WERI-Rb-1 (cell line): Measurements from ENCODE around the gene ATXN1.

ENCODE experiments used
- DNase-seq: peaks from one replicate; pipeline ENCODE4 v3.0.0-alpha.2; 2020
- H3K27ac ChIP-seq: fragments of 250-450 bp; sonication (Bioruptor Pico); 2 replicates; pipeline ENCODE4 v1.5.1; 2020; ENCODE audit warnings: mild to moderate bottlenecking, moderate library complexity
- H3K27me3 ChIP-seq: fragments of 250-450 bp; sonication (Bioruptor Pico); 2 replicates; pipeline ENCODE4 v1.5.1; 2021; ENCODE audit warnings: mild to moderate bottlenecking, low read depth, moderate library complexity; ENCODE audit not compliant: insufficient read depth, severe bottlenecking
- H3K36me3 ChIP-seq: fragments of 250-450 bp; sonication (Bioruptor Pico); 2 replicates; pipeline ENCODE4 v1.5.1; 2020; ENCODE audit warnings: mild to moderate bottlenecking, moderate library complexity
- H3K4me3 ChIP-seq: 2 replicates; pipeline ENCODE4 v1.5.1; 2011; ENCODE audit warnings: low read depth, mild to moderate bottlenecking, control low read depth, low read length
- H3K9me3 ChIP-seq: fragments of 250-450 bp; sonication (Bioruptor Pico); 2 replicates; pipeline ENCODE4 v1.5.1; 2021; ENCODE audit warnings: mild to moderate bottlenecking, moderate library complexity; ENCODE audit not compliant: severe bottlenecking
- CTCF ChIP-seq: IDR thresholded peaks from 2 replicates; pipeline ENCODE4 v1.5.1; 2011; ENCODE audit warnings: low read depth, mild to moderate bottlenecking, control low read depth, inconsistent platforms, low read length

Gene ATXN1

GRCh38 chr6:16700916-16701234 is 60.4 kb downstream of the ATXN1 start:
- Histone ChIP-seq H3K27me3 (no peaks in the 10 kb centered on the region), H3K9me3 (peaks cover 4% of the 10 kb centered on the region), H3K4me3 (no peak overlapping the region), H3K36me3 (no peaks in the 10 kb centered on the region), H3K27ac (no peak overlapping the region)
- DNase-seq, result no peak
- TF ChIP-seq CTCF, result no peak

GRCh38 chr6:16700202-16700915 is 60.9 kb downstream of the ATXN1 start:
- DNase-seq, result no peak
- Histone ChIP-seq H3K27me3 (no peaks in the 10 kb centered on the region), H3K4me3 (no peak overlapping the region), H3K9me3 (peaks cover 4% of the 10 kb centered on the region), H3K27ac (no peak overlapping the region), H3K36me3 (no peaks in the 10 kb centered on the region)
- no peak for TF ChIP-seq CTCF

- Histone ChIP-seq H3K4me3 (no peak overlapping the region), H3K27me3 (no peaks in the 10 kb centered on the region), H3K9me3 (peaks cover 4% of the 10 kb centered on the region), H3K36me3 (no peaks in the 10 kb centered on the region), H3K27ac (no peak overlapping the region)
- no peak for TF ChIP-seq CTCF
- no peak for DNase-seq
These were observed 62.0 kb downstream of the ATXN1 start for GRCh38 chr6:16698997-16699868.

- H3K9me3 ChIP-seq, result peaks cover 4% of the 10 kb centered on the region
- no peak for DNase-seq
- H3K36me3 ChIP-seq, result no peaks in the 10 kb centered on the region
- TF ChIP-seq CTCF, result no peak
- no peaks in the 10 kb centered on the region for H3K27me3 ChIP-seq
- H3K27ac ChIP-seq, result no peak overlapping the region
- H3K4me3 ChIP-seq, result no peak overlapping the region
These were observed 63.1 kb downstream of the ATXN1 start for GRCh38 chr6:16698162-16698533.

GRCh38 chr6:16697437-16698161 is 63.7 kb downstream of the ATXN1 start:
- Histone ChIP-seq H3K4me3 (no peak overlapping the region), H3K36me3 (no peaks in the 10 kb centered on the region), H3K27ac (no peak overlapping the region), H3K9me3 (peaks cover 4% of the 10 kb centered on the region), H3K27me3 (no peaks in the 10 kb centered on the region)
- no peak for DNase-seq
- TF ChIP-seq CTCF, result no peak
